HEK293 (cell line): ENCODE measurements around the gene MFAP1.

Experiments
- CTCF ChIA-PET: fragments of 350-600 bp; formaldehyde crosslinking; extraction: SDS; loops from one replicate; lab custom pipeline; 2021; ENCODE audit warnings: antibody characterized with exemption; lab: Yijun Ruan, JAX
- POLR2A ChIA-PET: fragments of 300-600 bp; formaldehyde crosslinking; extraction: SDS; loops from one replicate; lab custom pipeline; 2020; ENCODE audit warnings: antibody characterized with exemption, inconsistent platforms; lab: Yijun Ruan, JAX
- H3K27ac ChIP-seq: fragments of 200-500 bp; sonication (Bioruptor generic); 2 replicates; pipeline ENCODE4 v1.5.1; 2014; ENCODE audit warnings: low read depth, low read length, control low read depth, inconsistent platforms; ENCODE audit errors: extremely low read depth
- H3K36me3 ChIP-seq, 2 experiments: fragments of 200-500 bp in 1 of 2; sonication (Bioruptor generic) in 1 of 2; 1 replicate in 1 of 2; 2 replicates in 1 of 2; pipeline ENCODE4 v1.5.1; 2014 to 2017; ENCODE audit warnings: inconsistent platforms in 2 of 2, low read length in 2 of 2; ENCODE audit not compliant: control insufficient read depth in 2 of 2, insufficient read depth in 1 of 2
- H3K4me1 ChIP-seq: fragments of 200-500 bp; sonication (Bioruptor generic); 2 replicates; pipeline ENCODE4 v1.5.1; 2014; ENCODE audit warnings: mild to moderate bottlenecking, low read length, inconsistent platforms; ENCODE audit not compliant: control insufficient read depth, insufficient read depth
- H3K4me3 ChIP-seq: 2 replicates; pipeline ENCODE4 v1.5.1; 2011; ENCODE audit warnings: low read depth, mild to moderate bottlenecking, control low read depth, low read length, moderate library complexity
- H3K9me3 ChIP-seq: fragments of 200-500 bp; sonication (Bioruptor generic); 2 replicates; pipeline ENCODE4 v1.5.1; 2014; ENCODE audit warnings: low read depth, low read length, inconsistent platforms; ENCODE audit not compliant: control insufficient read depth, insufficient read depth
- ATF2 ChIP-seq: fragments of 450-650 bp; formaldehyde crosslinking; IDR thresholded peaks from 2 replicates; pipeline ENCODE4 v1.5.1; 2016; ENCODE audit warnings: missing biosample characterization, missing genetic modification characterization, low read depth
- ELK4 ChIP-seq: IDR thresholded peaks from 2 replicates; pipeline ENCODE4 v1.6.1; 2011; ENCODE audit warnings: mild to moderate bottlenecking, low read depth, low read length, borderline replicate concordance
- FEZF1 ChIP-seq: fragments of 450-650 bp; formaldehyde crosslinking; IDR thresholded peaks from 2 replicates; pipeline ENCODE4 v1.5.1; 2016; ENCODE audit warnings: missing biosample characterization, missing genetic modification characterization
- GFI1B ChIP-seq: fragments of 450-650 bp; formaldehyde crosslinking; IDR thresholded peaks from 2 replicates; pipeline ENCODE4 v1.5.1; 2016; ENCODE audit warnings: missing biosample characterization, missing genetic modification characterization
- INSM2 ChIP-seq: fragments of 450-650 bp; formaldehyde crosslinking; IDR thresholded peaks from 2 replicates; pipeline ENCODE4 v1.5.1; 2016; ENCODE audit warnings: missing biosample characterization, missing genetic modification characterization
- KLF7 ChIP-seq: fragments of 450-650 bp; formaldehyde crosslinking; IDR thresholded peaks from 2 replicates; pipeline ENCODE4 v1.5.1; 2016; ENCODE audit warnings: missing biosample characterization, missing genetic modification characterization, borderline replicate concordance
- PATZ1 ChIP-seq: fragments of 450-650 bp; formaldehyde crosslinking; IDR thresholded peaks from 2 replicates; pipeline ENCODE4 v1.5.1; 2016; ENCODE audit warnings: missing biosample characterization, missing genetic modification characterization
- SCRT1 ChIP-seq: fragments of 450-650 bp; formaldehyde crosslinking; IDR thresholded peaks from 2 replicates; pipeline ENCODE4 v1.5.1; 2016; ENCODE audit warnings: missing biosample characterization, missing genetic modification characterization, borderline replicate concordance
- TSHZ1 ChIP-seq: fragments of 450-650 bp; formaldehyde crosslinking; IDR thresholded peaks from 2 replicates; pipeline ENCODE4 v1.5.1; 2016; ENCODE audit warnings: missing biosample characterization, missing genetic modification characterization, borderline replicate concordance
- ZBTB11 ChIP-seq: fragments of 450-650 bp; formaldehyde crosslinking; conservative IDR thresholded peaks from 2 replicates; pipeline ENCODE4 v1.5.1; 2016; ENCODE audit warnings: low read depth, missing biosample characterization, missing genetic modification characterization
- ZNF169 ChIP-seq: fragments of 450-650 bp; formaldehyde crosslinking; IDR thresholded peaks from 2 replicates; pipeline ENCODE4 v1.5.1; 2016; ENCODE audit warnings: missing biosample characterization, missing genetic modification characterization
- ZNF18 ChIP-seq: fragments of 450-650 bp; formaldehyde crosslinking; IDR thresholded peaks from 2 replicates; pipeline ENCODE4 v1.5.1; 2016; ENCODE audit warnings: missing biosample characterization, missing genetic modification characterization
- ZNF311 ChIP-seq: fragments of 450-650 bp; formaldehyde crosslinking; IDR thresholded peaks from 2 replicates; pipeline ENCODE4 v1.5.1; 2017; ENCODE audit warnings: missing biosample characterization, missing genetic modification characterization, borderline replicate concordance
- ZNF341 ChIP-seq: fragments of 450-650 bp; formaldehyde crosslinking; IDR thresholded peaks from 2 replicates; pipeline ENCODE4; 2016; ENCODE audit warnings: low read depth, missing biosample characterization, missing genetic modification characterization
- ZNF433 ChIP-seq: fragments of 450-650 bp; formaldehyde crosslinking; IDR thresholded peaks from 2 replicates; pipeline ENCODE4 v1.5.1; 2016; ENCODE audit warnings: missing biosample characterization, missing genetic modification characterization, low read depth
- ZNF654 ChIP-seq: fragments of 450-650 bp; formaldehyde crosslinking; IDR thresholded peaks from 2 replicates; pipeline ENCODE4 v1.5.1; 2016; ENCODE audit warnings: low read depth, missing biosample characterization, missing genetic modification characterization
- ZNF658 ChIP-seq: fragments of 450-650 bp; formaldehyde crosslinking; IDR thresholded peaks from 2 replicates; pipeline ENCODE4; 2016; ENCODE audit warnings: missing biosample characterization, missing genetic modification characterization
- ZNF701 ChIP-seq: fragments of 450-650 bp; formaldehyde crosslinking; IDR thresholded peaks from 2 replicates; pipeline ENCODE4 v1.5.1; 2016; ENCODE audit warnings: missing biosample characterization, missing genetic modification characterization
- ZNF76 ChIP-seq: fragments of 450-650 bp; formaldehyde crosslinking; IDR thresholded peaks from 2 replicates; pipeline ENCODE4; 2016; ENCODE audit warnings: low read depth, missing biosample characterization, missing genetic modification characterization, borderline replicate concordance

The MFAP1 gene

GRCh38 chr15:43791993-43792760 lies 32.3 kb downstream of the MFAP1 start, which contains the start of gene SERF2:
TSS of gene SERF2 (plus strand) at chr15:43792320. CDS start at chr15:43792377, 57 bp downstream.
- Histone ChIP-seq H3K9me3 (no peaks in the 10 kb centered on the region), H3K36me3 (peaks cover 0 to 43% of the 10 kb centered on the region in 2 experiments; a peak in 1 of 3 replicates), H3K4me1 (no peaks in the 10 kb centered on the region), H3K27ac (peak within 1 kb of the TSS; percentile 60; the same call in 1 of the 2 replicates), H3K4me3 (peak within 1 kb of the TSS; percentile 97)
- POLR2A ChIA-PET, result interaction anchor here (0.7 to 2.0 kb wide), 2 partner anchors 15 to 33 kb away, joined by 3 to 12 read pairs; partner anchors contain the start of gene MFAP1
- CTCF ChIA-PET, result interaction anchor here (0.5 to 1.4 kb wide), 3 partner anchors 15 to 486 kb away, joined by 3 to 4 read pairs (median 4); partner anchors contain the start of gene ELL3
- TF ChIP-seq ZNF701 (tag by site-specific recombination), result no peak
- TF ChIP-seq ZNF341 (tag by site-specific recombination), result peak; percentile 35
- TF ChIP-seq ZNF654, result no peak
- no peak for TF ChIP-seq ZNF18 (tag by site-specific recombination)
- no peak for TF ChIP-seq FEZF1
- TF ChIP-seq TSHZ1, result no peak
- no peak for TF ChIP-seq ZNF311 (tag by site-specific recombination)
- no peak for TF ChIP-seq ZNF658 (tag by site-specific recombination)
- no peak for TF ChIP-seq SCRT1 (tag by site-specific recombination)
- TF ChIP-seq ZBTB11, result 0 out of 2 replicates have a peak, but pooled peaks have one; percentile 9
- no peak for TF ChIP-seq ELK4
- TF ChIP-seq INSM2 (tag by site-specific recombination), result no peak
- no peak for TF ChIP-seq GFI1B (tag by site-specific recombination)
- TF ChIP-seq KLF7 (tag by site-specific recombination), result 0 out of 2 replicates have a peak, but pooled peaks have one; percentile 49
- peak; percentile 90 for TF ChIP-seq PATZ1 (tag by site-specific recombination)
- TF ChIP-seq ATF2, result peak; percentile 58; the same call in 1 of the 2 replicates
- TF ChIP-seq ZNF433 (tag by site-specific recombination), result no peak
- TF ChIP-seq ZNF169 (tag by site-specific recombination), result no peak
- no peak; the same call in 1 of the 2 replicates for TF ChIP-seq ZNF76 (tag by site-specific recombination)
